HCT116 (cell line): Measurements from ENCODE around the gene S100PBP.
A peak's percentile ranks its signal among the peaks of the same experiment; 100 is the strongest.

Experiments
- CTCF ChIP-seq, 3 experiments: fragments of 200-600 bp in 1 of 3; sonication (generic) in 1 of 3; IDR thresholded peaks in 2 of 3; conservative IDR thresholded peaks in 1 of 3; 2 replicates each; pipeline ENCODE4 v1.5.1; 2012 to 2017; ENCODE audit warnings: low read depth in 2 of 3, low read length in 2 of 3, antibody characterized with exemption in 1 of 3, borderline replicate concordance in 1 of 3, control low read depth in 1 of 3, mild to moderate bottlenecking in 1 of 3, mixed read lengths in 1 of 3, mixed run types in 1 of 3, moderate library complexity in 1 of 3; ENCODE audit not compliant: insufficient read depth in 1 of 3
- EZH2 ChIP-seq: fragments of 200-600 bp; sonication (generic); IDR thresholded peaks from 2 replicates; pipeline ENCODE4 v1.6.1; 2017; ENCODE audit warnings: antibody characterized with exemption, mixed run types
- EZH2phosphoT487 ChIP-seq: fragments of 200-600 bp; IDR thresholded peaks from 2 replicates; pipeline ENCODE4 v1.6.1; 2018; ENCODE audit warnings: antibody characterized with exemption, borderline replicate concordance
- MAX ChIP-seq: IDR thresholded peaks from 2 replicates; pipeline ENCODE4 v1.6.1; 2012
- RAD21 ChIP-seq: IDR thresholded peaks from 2 replicates; pipeline ENCODE4 v1.6.1; 2012; ENCODE audit warnings: low read depth, mild to moderate bottlenecking
- REST ChIP-seq: IDR thresholded peaks from 2 replicates; pipeline ENCODE4 v1.6.1; 2012; ENCODE audit warnings: low read depth
- ZNF274 ChIP-seq: fragments of 200-500 bp; sonication (Bioruptor generic); IDR thresholded peaks from 2 replicates; pipeline ENCODE4 v1.6.1; 2014; ENCODE audit warnings: mild to moderate bottlenecking, low read depth, low read length, inconsistent platforms

GRCh38 chr1:32900956-32901822 is 83.7 kb downstream of the S100PBP start, which contains the start of gene TMEM54:
- TF ChIP-seq MAX (peak; percentile 51), REST (no peak), CTCF (IDR thresholded peaks at IDR 0.05 in 2 of 3, conservative IDR thresholded peaks at IDR 0.05 in 1 of 3; ENCODE audit: borderline replicate concordance in 1 of 3, insufficient read depth in 1 of 3, low read depth in 2 of 3, low read length in 2 of 3) (no peak), RAD21 (no peak), EZH2phosphoT487 (no peak), ZNF274 (no peak), EZH2 (no peak)
